Skin of body (tissue), 3 donors: ENCODE measurements around the gene USF1. TPM values are rescaled to one million over a fixed set of nuclear protein-coding genes. Genes with fewer than 3 reads are reported as not detected.
"Not testable (repeated sequence)": the region's sequence is repeated elsewhere in the genome, so short reads cannot be mapped to it uniquely, and the experiment has no call there.

ENCODE experiments used
- DNase-seq: peaks from one replicate; lab custom pipeline; 2025; lab: John Stamatoyannopoulos, UW
- small RNA-seq: library from RNA; depleted of rRNA; stranded (forward); fragments of <200 nt; gene quantifications from one replicate; pipeline ENCODE3, GENCODE V24; 2014; ENCODE audit warnings: low replicate concordance
- total RNA-seq: library from RNA; depleted of rRNA; stranded (reverse); fragments of >200 nt; gene quantifications from one replicate; pipeline ENCODE4 v1.2.3, GENCODE V29; 2014

USF1 gene
- total RNA-seq, 1 donor from 2014 or later, result 48.7 TPM

- not testable (repeated sequence) for DNase-seq
Measured at GRCh38 chr1:160992036-160992435, 53.7 kb downstream of the USF1 start.

Small RNA genes lying within 50 kb of the gene (small RNA-seq; reads per million reads assigned to genes)
- not detected for gene AL591806.2

Other genes starting within 250 kb of the USF1 start
- 0.89 TPM for gene LY9, start 249.8 kb downstream of the USF1 start, total RNA-seq
- 0.49 TPM for gene CD244, start 183.1 kb downstream of the USF1 start, total RNA-seq
- 0.49 TPM for gene ITLN1, start 160.8 kb downstream of the USF1 start, total RNA-seq
- gene ITLN2, start 91.2 kb downstream of the USF1 start, total RNA-seq, result not detected
- gene F11R, start 24.8 kb downstream of the USF1 start, total RNA-seq, result 42.1 TPM
- 29.3 TPM for gene TSTD1, start 7.0 kb downstream of the USF1 start, total RNA-seq
- 7.9 TPM for gene ARHGAP30, start 23.9 kb upstream of the USF1 start, total RNA-seq
- 49.6 TPM for gene NECTIN4, start 43.6 kb upstream of the USF1 start, total RNA-seq
- gene KLHDC9, start 52.4 kb upstream of the USF1 start, total RNA-seq, result not detected
- gene PFDN2, start 72.1 kb upstream of the USF1 start, total RNA-seq, result 25.4 TPM
- gene NIT1, start 72.1 kb upstream of the USF1 start, total RNA-seq, result 19.3 TPM
- 18.7 TPM for gene DEDD, start 86.7 kb upstream of the USF1 start, total RNA-seq
- gene UFC1, start 108.0 kb upstream of the USF1 start, total RNA-seq, result 74.5 TPM
- 8.4 TPM for gene USP21, start 113.5 kb upstream of the USF1 start, total RNA-seq
- gene PPOX, start 120.4 kb upstream of the USF1 start, total RNA-seq, result 16.7 TPM
- 15.6 TPM for gene B4GALT3, start 131.5 kb upstream of the USF1 start, total RNA-seq
- gene ADAMTS4, start 153.1 kb upstream of the USF1 start, total RNA-seq, result 6.8 TPM
- gene NDUFS2, start 156.4 kb upstream of the USF1 start, total RNA-seq, result 103 TPM
- 12.4 TPM for gene FCER1G, start 169.3 kb upstream of the USF1 start, total RNA-seq
- gene APOA2, start 177.7 kb upstream of the USF1 start, total RNA-seq, result not detected
- 5.6 TPM for gene TOMM40L, start 180.1 kb upstream of the USF1 start, total RNA-seq
- gene NR1I3, start 192.2 kb upstream of the USF1 start, total RNA-seq, result not detected
- gene PCP4L1, start 212.8 kb upstream of the USF1 start, total RNA-seq, result 1.8 TPM